HG03558 (cell line): ENCODE results near the gene RAB11FIP4.

Source experiments
- ATAC-seq: cut with Tn5 transposase; IDR thresholded peaks from one replicate; pipeline ENCODE4 v1.9.1; 2021; ENCODE audit warnings: moderate number of reproducible peaks; ENCODE audit not compliant: unreplicated experiment; ENCODE audit errors: extremely low read depth

Gene RAB11FIP4

GRCh38 chr17:31556969-31557645, 165.6 kb downstream of the RAB11FIP4 start:
- no peak for ATAC-seq

- no peak for ATAC-seq
These were observed 167.5 kb downstream of the RAB11FIP4 start for GRCh38 chr17:31558748-31559583.

GRCh38 chr17:31559584-31560501, 168.4 kb downstream of the RAB11FIP4 start:
- no peak for ATAC-seq

DNA sequence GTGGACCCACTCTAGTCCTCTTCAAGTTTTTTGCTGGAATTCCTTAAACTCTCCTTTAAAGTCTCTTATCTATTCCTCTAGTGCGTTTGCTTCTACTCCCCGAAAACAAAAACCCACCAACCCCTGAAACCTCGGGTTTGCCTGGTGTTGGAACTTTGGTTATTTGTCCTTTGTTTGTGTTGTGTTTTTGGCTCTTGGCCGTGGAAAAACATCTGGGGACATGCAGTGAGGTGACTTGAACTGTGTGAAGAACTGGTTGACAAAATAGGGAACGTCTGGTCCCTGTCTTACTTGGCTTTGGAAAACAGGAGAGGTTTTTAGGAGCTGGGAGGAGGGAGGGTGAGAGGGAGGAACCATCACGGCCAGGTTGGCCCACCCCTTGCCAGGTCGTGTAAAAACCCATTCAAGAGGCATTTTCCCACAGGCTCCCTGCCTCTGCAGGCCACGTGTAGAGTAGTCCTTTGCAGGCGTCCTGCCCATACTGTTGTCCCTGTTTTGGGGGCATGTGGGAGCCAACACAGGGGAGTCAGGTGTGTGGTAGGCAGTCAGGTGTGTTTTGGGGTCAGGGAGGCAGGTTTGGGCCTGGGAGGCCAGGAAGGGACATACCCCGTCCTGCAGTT, 169.3 kb downstream of the RAB11FIP4 start:
- no peak for ATAC-seq

DNA sequence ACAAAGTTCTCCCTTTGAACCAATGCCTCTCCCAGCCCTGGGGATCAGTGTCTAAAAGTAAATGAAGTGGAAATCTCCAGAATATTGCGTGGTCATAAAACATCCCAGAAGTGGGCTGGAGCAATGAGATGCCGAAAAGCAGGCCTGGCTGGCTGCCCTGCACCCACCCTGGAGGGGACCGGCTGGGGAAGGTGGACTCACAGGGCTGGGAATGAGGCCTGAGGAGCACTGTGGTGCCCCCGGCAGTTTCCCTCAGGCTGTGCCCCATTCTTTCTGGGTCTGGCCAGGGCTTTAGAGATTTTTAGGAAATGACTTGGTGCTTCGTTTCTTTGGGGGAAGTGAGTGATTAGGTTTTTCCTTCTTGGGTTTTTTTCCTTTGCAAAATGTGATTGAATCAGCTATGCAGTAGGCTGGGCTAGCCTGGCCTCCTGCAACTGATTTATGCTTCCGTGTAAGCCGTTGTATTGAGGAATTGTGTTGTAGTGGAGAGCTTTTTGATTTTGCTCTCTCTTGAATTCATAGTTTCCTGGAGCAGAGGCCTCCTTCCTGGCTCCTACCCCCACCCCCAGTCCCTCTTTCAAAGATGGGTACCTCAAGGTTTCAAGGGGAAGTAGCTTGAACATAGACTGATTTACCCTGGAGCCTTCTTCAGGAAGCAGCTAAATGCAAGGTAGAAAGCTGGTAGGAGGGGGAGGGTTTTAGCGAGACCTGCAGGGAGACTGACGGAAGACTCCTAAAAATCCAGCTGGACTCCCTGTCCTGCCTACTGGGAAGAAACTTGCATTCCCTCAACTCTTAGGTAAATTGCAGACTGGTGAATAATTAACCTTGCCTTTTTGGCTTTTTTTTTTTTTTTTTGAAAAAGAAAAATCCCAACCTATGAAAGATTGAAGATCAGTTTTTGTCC, 170.2 kb downstream of the RAB11FIP4 start:
- no peak for ATAC-seq

DNA sequence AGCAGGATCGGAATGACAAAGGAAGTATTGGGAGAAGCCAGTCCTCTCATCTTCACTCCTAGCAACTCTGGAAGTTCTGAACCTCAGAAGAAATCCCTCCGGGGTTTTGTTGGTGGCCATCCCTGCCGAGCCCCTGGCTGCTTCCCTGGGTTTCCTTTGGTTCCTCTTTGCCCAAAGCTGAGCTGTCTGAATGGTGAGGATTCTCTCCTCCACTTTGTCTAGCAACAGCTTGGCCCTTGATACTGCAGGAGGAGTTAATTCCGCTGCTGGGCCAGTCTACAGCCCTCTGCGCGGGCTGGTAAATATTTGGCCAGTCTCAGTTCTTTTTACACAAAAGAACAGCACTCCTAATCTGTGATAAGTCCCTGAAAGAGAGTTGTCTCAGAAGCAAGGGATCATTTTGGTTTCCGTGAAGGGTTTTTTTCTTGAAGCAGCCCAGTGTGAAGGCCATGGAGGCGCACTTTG, 170.9 kb downstream of the RAB11FIP4 start:
- ATAC-seq: no peak

DNA sequence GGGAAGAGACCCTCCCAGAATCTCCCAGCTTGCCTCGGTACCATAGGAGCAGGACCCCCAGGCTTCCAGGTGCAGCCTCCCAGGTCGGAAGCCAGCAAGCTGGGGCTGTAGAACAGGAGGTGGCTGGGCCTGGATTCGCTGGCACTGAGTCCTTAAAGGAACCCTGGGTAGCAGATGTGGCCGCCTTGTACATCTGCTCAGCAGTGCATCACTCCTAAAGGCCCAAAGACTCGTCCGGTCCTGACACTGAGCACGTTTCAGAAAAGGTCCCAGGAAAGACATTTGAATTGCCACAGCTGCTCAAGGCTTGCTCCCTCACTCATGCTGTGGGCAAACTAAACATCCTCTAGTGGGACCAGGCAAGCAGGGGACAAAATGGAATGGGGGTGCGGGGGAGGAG, 172.8 kb downstream of the RAB11FIP4 start:
- ATAC-seq: no peak

- no peak for ATAC-seq
These were observed 173.4 kb downstream of the RAB11FIP4 start for GRCh38 chr17:31564883-31565301.

DNA sequence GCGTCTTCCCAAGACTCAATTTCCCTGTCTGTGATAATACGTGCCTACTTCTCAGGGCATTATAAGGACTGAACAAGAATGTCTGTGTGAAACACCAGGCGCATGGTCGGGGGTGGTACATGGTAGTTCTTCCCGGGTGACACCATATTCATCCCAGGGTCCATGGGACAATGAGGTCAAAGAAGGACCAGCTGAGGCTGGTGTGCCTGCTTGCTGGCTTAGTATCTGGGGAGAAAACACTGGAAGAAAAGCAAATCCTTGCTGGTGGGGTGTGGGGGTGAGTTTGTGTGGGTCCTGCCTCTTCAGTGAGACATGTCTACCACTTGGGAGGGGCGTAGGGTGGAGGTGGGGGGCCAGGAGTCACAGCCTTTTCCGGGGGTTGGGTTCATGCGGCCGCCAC, 174.2 kb downstream of the RAB11FIP4 start:
- ATAC-seq: no peak

GRCh38 chr17:31566247-31566991, 174.9 kb downstream of the RAB11FIP4 start:
- ATAC-seq: no peak

DNA sequence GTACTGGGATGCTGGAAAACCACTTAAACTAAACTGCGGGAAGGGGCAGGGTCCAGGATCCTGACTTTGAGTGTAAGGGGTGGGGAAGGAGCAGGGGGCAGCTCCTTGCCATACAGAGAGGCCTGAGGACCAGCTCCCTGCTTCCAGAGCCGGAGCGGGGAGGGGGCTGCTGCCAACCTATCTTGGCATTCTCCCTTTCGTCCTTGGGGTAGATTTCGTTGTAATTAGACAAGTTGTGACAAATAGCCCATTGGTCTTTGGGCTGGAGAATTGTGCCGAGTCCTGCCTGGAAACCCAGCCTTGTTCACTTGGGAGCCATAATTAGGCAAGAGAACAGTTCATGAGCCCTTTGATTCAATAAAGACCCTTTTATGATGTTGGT, 175.5 kb downstream of the RAB11FIP4 start:
- ATAC-seq: no peak

DNA sequence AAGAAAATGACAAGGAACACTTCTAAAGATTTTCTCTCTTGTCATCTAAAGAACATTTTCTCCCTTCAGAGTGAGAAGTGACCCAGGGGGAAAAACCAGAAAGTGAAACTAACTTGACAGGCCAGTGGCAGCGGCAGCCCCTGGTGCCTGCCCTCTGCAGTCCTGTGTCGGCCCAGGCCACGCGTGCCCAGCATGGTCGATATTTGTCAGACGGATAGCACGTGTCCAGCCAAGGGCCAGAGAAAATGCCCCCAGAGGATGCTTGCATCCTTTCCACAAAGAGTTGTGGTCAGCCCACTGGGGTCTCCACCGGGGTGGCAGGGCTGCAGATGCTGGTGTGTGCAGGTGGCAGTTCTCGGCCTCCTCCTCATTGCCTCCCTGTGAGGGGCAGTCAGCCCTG, 176.6 kb downstream of the RAB11FIP4 start:
- no peak for ATAC-seq

DNA sequence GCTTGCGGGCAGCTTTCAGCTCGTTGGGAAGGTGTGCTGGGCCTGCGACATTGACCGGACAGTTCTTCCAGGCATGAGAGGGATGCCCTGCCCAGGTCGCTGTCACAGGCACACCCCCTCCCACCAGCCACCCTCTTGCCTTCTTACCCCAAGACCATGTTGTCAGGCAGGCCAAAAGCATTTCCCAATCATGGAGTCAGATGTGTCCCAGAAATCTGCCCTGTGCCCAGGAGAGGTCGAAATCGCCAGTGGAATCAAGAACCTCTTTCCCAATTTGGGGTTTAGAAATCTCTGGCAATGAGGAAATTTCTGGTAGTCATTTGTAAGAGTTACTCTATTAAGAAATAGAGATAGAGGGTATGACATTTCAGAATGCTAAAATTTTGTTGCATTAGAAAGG, 177.1 kb downstream of the RAB11FIP4 start:
- ATAC-seq: no peak

DNA sequence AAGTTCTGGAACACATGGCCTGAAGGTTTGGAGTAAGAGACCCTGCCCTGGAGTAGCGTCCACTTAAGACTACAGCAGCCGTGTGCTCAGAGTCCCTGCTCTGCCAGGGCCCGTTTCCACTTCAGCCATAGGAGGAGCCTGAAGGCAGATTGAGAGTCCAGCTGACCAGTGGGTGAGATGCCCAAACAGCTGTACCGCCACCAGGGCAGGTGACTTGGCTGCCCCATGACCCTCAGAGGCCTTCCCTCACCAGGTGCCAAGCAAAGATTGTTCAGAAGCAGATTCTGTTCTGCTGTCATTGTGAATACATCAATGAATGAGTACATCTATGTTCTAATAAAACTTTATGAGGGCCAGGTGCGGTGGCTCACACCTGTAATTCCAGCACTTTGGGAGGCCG, 178.8 kb downstream of the RAB11FIP4 start:
- ATAC-seq: no peak

- ATAC-seq: no peak
These were observed 179.7 kb downstream of the RAB11FIP4 start for GRCh38 chr17:31570951-31571892.

DNA sequence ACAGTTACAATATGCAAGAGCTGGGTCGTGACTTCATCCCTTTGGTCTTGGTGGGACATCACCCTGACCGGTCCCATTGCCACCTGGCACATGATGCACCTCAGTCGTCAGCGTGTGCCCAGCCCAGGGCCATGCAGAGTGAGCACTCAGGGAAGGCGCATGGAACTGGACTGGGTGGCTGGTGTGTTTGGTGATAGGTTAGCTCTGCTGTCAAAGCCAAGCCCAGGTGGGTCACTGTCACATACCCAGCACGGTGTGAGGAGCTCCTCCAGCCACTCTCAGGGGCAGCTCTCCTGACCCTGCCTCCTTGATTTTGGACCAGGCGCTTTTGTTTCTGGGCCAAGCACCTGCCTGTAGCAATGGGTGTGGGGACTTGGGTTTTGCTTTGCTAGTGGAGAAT, 180.9 kb downstream of the RAB11FIP4 start:
- no peak for ATAC-seq

- ATAC-seq: no peak
These were observed 181.6 kb downstream of the RAB11FIP4 start for GRCh38 chr17:31573047-31573446.
